ENCODE results near the gene EGLN3. TPM values are rescaled to one million over a fixed set of nuclear protein-coding genes. Genes with fewer than 3 reads are reported as not detected.

The EGLN3 gene
- total RNA-seq, 5 donors from 2014 or later (not counting 1 experiment from before 2014, with no cell fraction given) = 3.8 to 15.1 (median 7.6) TPM

GRCh38 chr14:33992274-33993007 is 41.6 kb upstream of the EGLN3 start:
- H3K9me3 ChIP-seq = no peaks in the 10 kb centered on the region
- Mint-ChIP-seq H3K27me3 (no peaks in the 10 kb centered on the region), H3K27ac (no peak overlapping the region), H3K36me3 (peaks cover 4% of the 10 kb centered on the region), H3K4me3 (no peak overlapping the region), H3K9me3 (no peaks in the 10 kb centered on the region), H3K4me1 (peaks cover 10 to 19% (median 11%) of the 10 kb centered on the region in 3 donors)
- ATAC-seq (replicated peaks in 1 of 4) = no peak
- H3K27ac ChIP-seq (ENCODE audit: low read length) = no peak overlapping the region
- no peaks in the 10 kb centered on the region for H3K4me1 ChIP-seq (ENCODE audit: control insufficient read depth in 1 of 2, extremely low read depth in 1 of 2, insufficient read depth in 2 of 2, low read length in 2 of 2)
- ChIA-PET POLR2A (no interaction called here), CTCF (no interaction called here)
- DNase-seq = no peak
- no peaks in the 10 kb centered on the region for H3K36me3 ChIP-seq (ENCODE audit: control insufficient read depth in 2 of 2, extremely low read depth in 1 of 2, insufficient read depth in 1 of 2, low read length in 1 of 2)
- H3K27me3 ChIP-seq (replicated peaks in 1 of 2; ENCODE audit: control insufficient read depth in 2 of 2, extremely low read depth in 1 of 2, insufficient read depth in 2 of 2, low read length in 1 of 2) = no peaks in the 10 kb centered on the region
- 100% methylated on average over 2 of the region's 3 CpGs for WGBS (ENCODE audit: insufficient coverage)
- no peak overlapping the region for H3K4me3 ChIP-seq (ENCODE audit: control insufficient read depth in 1 of 2, extremely low read depth in 1 of 2, low read length in 1 of 2)

GRCh38 chr14:33990790-33991189 is 39.9 kb upstream of the EGLN3 start:
- ATAC-seq (replicated peaks in 1 of 4) (no peak), DNase-seq (no peak)
- Mint-ChIP-seq H3K9me3 (no peaks in the 10 kb centered on the region), H3K4me1 (peaks cover 10 to 17% (median 11%) of the 10 kb centered on the region in 3 donors), H3K27ac (no peak overlapping the region), H3K4me3 (no peak overlapping the region), H3K36me3 (no peaks in the 10 kb centered on the region), H3K27me3 (no peaks in the 10 kb centered on the region)
- CTCF ChIA-PET = no interaction called here
- POLR2A ChIA-PET = no interaction called here
- Histone ChIP-seq H3K36me3 (ENCODE audit: control insufficient read depth in 2 of 2, extremely low read depth in 1 of 2, insufficient read depth in 1 of 2, low read length in 1 of 2) (no peaks in the 10 kb centered on the region), H3K9me3 (no peaks in the 10 kb centered on the region), H3K27me3 (replicated peaks in 1 of 2; ENCODE audit: control insufficient read depth in 2 of 2, extremely low read depth in 1 of 2, insufficient read depth in 2 of 2, low read length in 1 of 2) (no peaks in the 10 kb centered on the region), H3K4me1 (ENCODE audit: control insufficient read depth in 1 of 2, extremely low read depth in 1 of 2, insufficient read depth in 2 of 2, low read length in 2 of 2) (no peaks in the 10 kb centered on the region), H3K4me3 (ENCODE audit: control insufficient read depth in 1 of 2, extremely low read depth in 1 of 2, low read length in 1 of 2) (no peak overlapping the region), H3K27ac (ENCODE audit: low read length) (no peak overlapping the region)
- WGBS (ENCODE audit: insufficient coverage) = no CpG with 5 or more reads among the region's 1 CpG

- H3K36me3 Mint-ChIP-seq = peaks cover 5% of the 10 kb centered on the region
- peaks cover 0 to 2% (median 0%) of the 10 kb centered on the region in 3 donors for H3K9me3 Mint-ChIP-seq
- no peaks in the 10 kb centered on the region for H3K27me3 ChIP-seq (replicated peaks in 1 of 2; ENCODE audit: control insufficient read depth in 2 of 2, extremely low read depth in 1 of 2, insufficient read depth in 2 of 2, low read length in 1 of 2)
- no peaks in the 10 kb centered on the region for H3K36me3 ChIP-seq (ENCODE audit: control insufficient read depth in 2 of 2, extremely low read depth in 1 of 2, insufficient read depth in 1 of 2, low read length in 1 of 2)
- ChIA-PET POLR2A (no interaction called here), CTCF (no interaction called here)
- 100% methylated on average over 1 of the region's 4 CpGs for WGBS (ENCODE audit: insufficient coverage)
- no peak overlapping the region for H3K27ac Mint-ChIP-seq
- no peak overlapping the region for H3K27ac ChIP-seq (ENCODE audit: low read length)
- no peak overlapping the region for H3K4me3 ChIP-seq (ENCODE audit: control insufficient read depth in 1 of 2, extremely low read depth in 1 of 2, low read length in 1 of 2)
- no peaks in the 10 kb centered on the region for H3K9me3 ChIP-seq
- H3K4me1 ChIP-seq (ENCODE audit: control insufficient read depth in 1 of 2, extremely low read depth in 1 of 2, insufficient read depth in 2 of 2, low read length in 2 of 2) = no peaks in the 10 kb centered on the region
- peaks cover 10 to 16% (median 11%) of the 10 kb centered on the region in 3 donors for H3K4me1 Mint-ChIP-seq
- ATAC-seq (replicated peaks in 1 of 4) (no peak), DNase-seq (no peak)
- peaks cover 0 to 2% of the 10 kb centered on the region in 2 donors for H3K27me3 Mint-ChIP-seq
- no peak overlapping the region for H3K4me3 Mint-ChIP-seq
Observed at GRCh38 chr14:33987565-33988080, 36.7 kb upstream of the EGLN3 start.

GRCh38 chr14:33986804-33987203 is 35.9 kb upstream of the EGLN3 start:
- DNase-seq = no peak
- Histone ChIP-seq H3K4me3 (ENCODE audit: control insufficient read depth in 1 of 2, extremely low read depth in 1 of 2, low read length in 1 of 2) (no peak overlapping the region), H3K27ac (ENCODE audit: low read length) (no peak overlapping the region), H3K4me1 (ENCODE audit: control insufficient read depth in 1 of 2, extremely low read depth in 1 of 2, insufficient read depth in 2 of 2, low read length in 2 of 2) (no peaks in the 10 kb centered on the region), H3K36me3 (ENCODE audit: control insufficient read depth in 2 of 2, extremely low read depth in 1 of 2, insufficient read depth in 1 of 2, low read length in 1 of 2) (no peaks in the 10 kb centered on the region), H3K27me3 (replicated peaks in 1 of 2; ENCODE audit: control insufficient read depth in 2 of 2, extremely low read depth in 1 of 2, insufficient read depth in 2 of 2, low read length in 1 of 2) (no peaks in the 10 kb centered on the region), H3K9me3 (no peaks in the 10 kb centered on the region)
- H3K36me3 Mint-ChIP-seq = peaks cover 5% of the 10 kb centered on the region
- H3K4me3 Mint-ChIP-seq = no peak overlapping the region
- H3K9me3 Mint-ChIP-seq = peaks cover 0 to 2% (median 0%) of the 10 kb centered on the region in 3 donors
- no peak overlapping the region for H3K27ac Mint-ChIP-seq
- WGBS (ENCODE audit: insufficient coverage) = 60% methylated on average over 1 of the region's 5 CpGs
- H3K4me1 Mint-ChIP-seq = peaks cover 10 to 14% (median 11%) of the 10 kb centered on the region in 3 donors
- POLR2A ChIA-PET = no interaction called here
- CTCF ChIA-PET = no interaction called here
- peaks cover 0 to 2% of the 10 kb centered on the region in 2 donors for H3K27me3 Mint-ChIP-seq
- ATAC-seq (replicated peaks in 1 of 4) = no peak

- WGBS (ENCODE audit: insufficient coverage) = no CpG with 5 or more reads among the region's 2 CpGs
- Histone ChIP-seq H3K9me3 (no peaks in the 10 kb centered on the region), H3K27me3 (replicated peaks in 1 of 2; ENCODE audit: control insufficient read depth in 2 of 2, extremely low read depth in 1 of 2, insufficient read depth in 2 of 2, low read length in 1 of 2) (no peaks in the 10 kb centered on the region), H3K36me3 (ENCODE audit: control insufficient read depth in 2 of 2, extremely low read depth in 1 of 2, insufficient read depth in 1 of 2, low read length in 1 of 2) (no peaks in the 10 kb centered on the region), H3K4me3 (ENCODE audit: control insufficient read depth in 1 of 2, extremely low read depth in 1 of 2, low read length in 1 of 2) (no peak overlapping the region), H3K27ac (ENCODE audit: low read length) (no peak overlapping the region), H3K4me1 (ENCODE audit: control insufficient read depth in 1 of 2, extremely low read depth in 1 of 2, insufficient read depth in 2 of 2, low read length in 2 of 2) (no peaks in the 10 kb centered on the region)
- H3K4me3 Mint-ChIP-seq = no peak overlapping the region
- ChIA-PET POLR2A (no interaction called here), CTCF (no interaction called here)
- H3K4me1 Mint-ChIP-seq = peaks cover 7 to 13% (median 7%) of the 10 kb centered on the region in 3 donors
- no peak overlapping the region for H3K27ac Mint-ChIP-seq
- H3K36me3 Mint-ChIP-seq = peaks cover 5% of the 10 kb centered on the region
- peaks cover 0 to 2% of the 10 kb centered on the region in 2 donors for H3K27me3 Mint-ChIP-seq
- peaks cover 0 to 2% (median 0%) of the 10 kb centered on the region in 3 donors for H3K9me3 Mint-ChIP-seq
- DNase-seq (no peak), ATAC-seq (replicated peaks in 1 of 4) (no peak)
Observed at GRCh38 chr14:33985242-33985641, 34.4 kb upstream of the EGLN3 start.

- CTCF ChIA-PET = no interaction called here
- H3K27ac Mint-ChIP-seq = no peak overlapping the region
- no peak for DNase-seq
Observed at GRCh38 chr14:33979613-33980276, 28.9 kb upstream of the EGLN3 start.

More at GRCh38 chr14:33979613-33980276, 28.9 kb upstream of the EGLN3 start:
- no peak for ATAC-seq (replicated peaks in 1 of 4)
- Mint-ChIP-seq H3K4me1 (peaks cover 3 to 12% (median 11%) of the 10 kb centered on the region in 3 donors), H3K27me3 (peaks cover 0 to 2% of the 10 kb centered on the region in 2 donors), H3K9me3 (peaks cover 0 to 2% (median 0%) of the 10 kb centered on the region in 3 donors), H3K4me3 (no peak overlapping the region), H3K36me3 (no peaks in the 10 kb centered on the region)
- H3K27me3 ChIP-seq (replicated peaks in 1 of 2; ENCODE audit: control insufficient read depth in 2 of 2, extremely low read depth in 1 of 2, insufficient read depth in 2 of 2, low read length in 1 of 2) = no peaks in the 10 kb centered on the region
- no peaks in the 10 kb centered on the region for H3K36me3 ChIP-seq (ENCODE audit: control insufficient read depth in 2 of 2, extremely low read depth in 1 of 2, insufficient read depth in 1 of 2, low read length in 1 of 2)
- H3K4me3 ChIP-seq (ENCODE audit: control insufficient read depth in 1 of 2, extremely low read depth in 1 of 2, low read length in 1 of 2) = no peak overlapping the region
- POLR2A ChIA-PET = no interaction called here
- no peaks in the 10 kb centered on the region for H3K4me1 ChIP-seq (ENCODE audit: control insufficient read depth in 1 of 2, extremely low read depth in 1 of 2, insufficient read depth in 2 of 2, low read length in 2 of 2)
- no peak overlapping the region for H3K27ac ChIP-seq (ENCODE audit: low read length)
- WGBS (ENCODE audit: insufficient coverage) = 85% methylated on average over 2 of the region's 7 CpGs
- no peaks in the 10 kb centered on the region for H3K9me3 ChIP-seq
